ENCODE results near the gene PACSIN3.

The PACSIN3 gene

GRCh38 chr11:47233989-47234668 is 47.9 kb upstream of the PACSIN3 start:
- no peaks in the 10 kb centered on the region for H3K36me3 ChIP-seq (replicated peaks; ENCODE audit: insufficient read depth, low read length)
- H3K27ac ChIP-seq (ENCODE audit: low read length), result no peak overlapping the region
- no peaks in the 10 kb centered on the region for H3K79me2 ChIP-seq (ENCODE audit: low read length)
- DNase-seq, result no peak
- H3K4me1 ChIP-seq (ENCODE audit: low read length), result no peaks in the 10 kb centered on the region
- H3F3A ChIP-seq (ENCODE audit: insufficient read depth, low read length), result no peaks in the 10 kb centered on the region
- no peak overlapping the region for H3K4me3 ChIP-seq (ENCODE audit: low read length)
- H4K20me1 ChIP-seq (ENCODE audit: insufficient read depth, low read length), result no peaks in the 10 kb centered on the region
- H3K4me2 ChIP-seq (ENCODE audit: low read depth, low read length), result no peak overlapping the region
- H3K9me2 ChIP-seq (replicated peaks; ENCODE audit: insufficient read depth, low read length), result no peaks in the 10 kb centered on the region
- no peak overlapping the region for H3K9ac ChIP-seq (ENCODE audit: low read length)
- no peaks in the 10 kb centered on the region for H3K9me3 ChIP-seq (replicated peaks; ENCODE audit: insufficient read depth, low read length)
- H2AFZ ChIP-seq (ENCODE audit: low read length), result no peak overlapping the region
- H3K27me3 ChIP-seq (replicated peaks; ENCODE audit: insufficient read depth, low read length), result no peaks in the 10 kb centered on the region
- TF ChIP-seq CTCF (IDR thresholded peaks at IDR 0.05; ENCODE audit: low read length) (no peak), EZH2phosphoT487 (IDR thresholded peaks at IDR 0.05; ENCODE audit: low read length) (no peak), EZH2 (optimal IDR thresholded peaks at IDR 0.05; ENCODE audit: low read depth, low read length) (no peak)

GRCh38 chr11:47233051-47233450 is 46.8 kb upstream of the PACSIN3 start:
- H3K4me3 ChIP-seq (ENCODE audit: low read length), result no peak overlapping the region
- H4K20me1 ChIP-seq (ENCODE audit: insufficient read depth, low read length), result no peaks in the 10 kb centered on the region
- H3K36me3 ChIP-seq (replicated peaks; ENCODE audit: insufficient read depth, low read length), result no peaks in the 10 kb centered on the region
- no peaks in the 10 kb centered on the region for H3F3A ChIP-seq (ENCODE audit: insufficient read depth, low read length)
- no peak overlapping the region for H2AFZ ChIP-seq (ENCODE audit: low read length)
- TF ChIP-seq CTCF (IDR thresholded peaks at IDR 0.05; ENCODE audit: low read length) (no peak), EZH2 (optimal IDR thresholded peaks at IDR 0.05; ENCODE audit: low read depth, low read length) (no peak), EZH2phosphoT487 (IDR thresholded peaks at IDR 0.05; ENCODE audit: low read length) (no peak)
- no peaks in the 10 kb centered on the region for H3K4me1 ChIP-seq (ENCODE audit: low read length)
- no peak overlapping the region for H3K4me2 ChIP-seq (ENCODE audit: low read depth, low read length)
- no peaks in the 10 kb centered on the region for H3K79me2 ChIP-seq (ENCODE audit: low read length)
- no peak for DNase-seq
- H3K9ac ChIP-seq (ENCODE audit: low read length), result no peak overlapping the region
- no peak overlapping the region for H3K27ac ChIP-seq (ENCODE audit: low read length)
- H3K9me3 ChIP-seq (replicated peaks; ENCODE audit: insufficient read depth, low read length), result no peaks in the 10 kb centered on the region
- no peaks in the 10 kb centered on the region for H3K27me3 ChIP-seq (replicated peaks; ENCODE audit: insufficient read depth, low read length)
- H3K9me2 ChIP-seq (replicated peaks; ENCODE audit: insufficient read depth, low read length), result no peaks in the 10 kb centered on the region

- H3K36me3 ChIP-seq (replicated peaks; ENCODE audit: insufficient read depth, low read length), result no peaks in the 10 kb centered on the region
- TF ChIP-seq EZH2phosphoT487 (IDR thresholded peaks at IDR 0.05; ENCODE audit: low read length) (no peak), CTCF (IDR thresholded peaks at IDR 0.05; ENCODE audit: low read length) (no peak), EZH2 (optimal IDR thresholded peaks at IDR 0.05; ENCODE audit: low read depth, low read length) (no peak)
Measured at GRCh38 chr11:47229161-47229560, 42.9 kb upstream of the PACSIN3 start.

More at GRCh38 chr11:47229161-47229560, 42.9 kb upstream of the PACSIN3 start:
- H3K9me3 ChIP-seq (replicated peaks; ENCODE audit: insufficient read depth, low read length), result no peaks in the 10 kb centered on the region
- H3F3A ChIP-seq (ENCODE audit: insufficient read depth, low read length), result no peaks in the 10 kb centered on the region
- H4K20me1 ChIP-seq (ENCODE audit: insufficient read depth, low read length), result no peaks in the 10 kb centered on the region
- no peaks in the 10 kb centered on the region for H3K9me2 ChIP-seq (replicated peaks; ENCODE audit: insufficient read depth, low read length)
- peaks cover 4% of the 10 kb centered on the region; the same call in 1 of the 2 replicates for H3K4me1 ChIP-seq (ENCODE audit: low read length)
- no peaks in the 10 kb centered on the region for H3K27me3 ChIP-seq (replicated peaks; ENCODE audit: insufficient read depth, low read length)
- H3K9ac ChIP-seq (ENCODE audit: low read length), result no peak overlapping the region
- H3K4me2 ChIP-seq (ENCODE audit: low read depth, low read length), result no peak overlapping the region
- no peak overlapping the region for H3K4me3 ChIP-seq (ENCODE audit: low read length)
- no peak for DNase-seq
- H2AFZ ChIP-seq (ENCODE audit: low read length), result no peak overlapping the region
- H3K79me2 ChIP-seq (ENCODE audit: low read length), result 0 out of 2 replicates have a peak, but pooled peaks cover 4% of the 10 kb centered on the region
- H3K27ac ChIP-seq (ENCODE audit: low read length), result no peak overlapping the region

Measured in MM.1S (cell line).